Measurements from ENCODE around the gene ME3. TPM values are rescaled to one million over a fixed set of nuclear protein-coding genes. Genes with fewer than 3 reads are reported as not detected.
"Not testable (repeated sequence)": the region's sequence is repeated elsewhere in the genome, so short reads cannot be mapped to it uniquely, and the experiment has no call there.

The ME3 gene
- total RNA-seq, 1 donor from 2014 or later: 0.92 TPM

GRCh38 chr11:86418513-86418912 is 253.9 kb downstream of the ME3 start:
- Mint-ChIP-seq H3K4me1 (ENCODE audit: unreplicated experiment) (peaks cover 3% of the 10 kb centered on the region), H3K27ac (ENCODE audit: unreplicated experiment) (no peak overlapping the region), H3K36me3 (ENCODE audit: low read depth, unreplicated experiment) (no peaks in the 10 kb centered on the region), H3K9me3 (ENCODE audit: unreplicated experiment) (no peaks in the 10 kb centered on the region), H3K27me3 (ENCODE audit: unreplicated experiment) (no peaks in the 10 kb centered on the region), H3K4me3 (ENCODE audit: unreplicated experiment) (no peak overlapping the region)
- TF ChIP-seq CTCF (IDR thresholded peaks at IDR 0.05; ENCODE audit: unreplicated experiment): no peak
- DNase-seq (ENCODE audit: low spot score): no peak

GRCh38 chr11:86418106-86418505 is 254.3 kb downstream of the ME3 start:
- Mint-ChIP-seq H3K4me1 (ENCODE audit: unreplicated experiment) (no peaks in the 10 kb centered on the region), H3K9me3 (ENCODE audit: unreplicated experiment) (no peaks in the 10 kb centered on the region), H3K36me3 (ENCODE audit: low read depth, unreplicated experiment) (no peaks in the 10 kb centered on the region), H3K4me3 (ENCODE audit: unreplicated experiment) (no peak overlapping the region), H3K27ac (ENCODE audit: unreplicated experiment) (no peak overlapping the region), H3K27me3 (ENCODE audit: unreplicated experiment) (no peaks in the 10 kb centered on the region)
- no peak for DNase-seq (ENCODE audit: low spot score)
- no peak for TF ChIP-seq CTCF (IDR thresholded peaks at IDR 0.05; ENCODE audit: unreplicated experiment)

- H3K9me3 Mint-ChIP-seq (ENCODE audit: unreplicated experiment); H3K4me3 Mint-ChIP-seq (ENCODE audit: unreplicated experiment); H3K27ac Mint-ChIP-seq (ENCODE audit: unreplicated experiment); DNase-seq (ENCODE audit: low spot score); H3K4me1 Mint-ChIP-seq (ENCODE audit: unreplicated experiment); H3K36me3 Mint-ChIP-seq (ENCODE audit: low read depth, unreplicated experiment); H3K27me3 Mint-ChIP-seq (ENCODE audit: unreplicated experiment): not testable (repeated sequence)
Observed at GRCh38 chr11:86416951-86417350, 255.5 kb downstream of the ME3 start.

GRCh38 chr11:86416494-86416893 is 255.9 kb downstream of the ME3 start:
- Mint-ChIP-seq H3K27ac (ENCODE audit: unreplicated experiment) (no peak overlapping the region), H3K9me3 (ENCODE audit: unreplicated experiment) (no peaks in the 10 kb centered on the region), H3K36me3 (ENCODE audit: low read depth, unreplicated experiment) (no peaks in the 10 kb centered on the region), H3K27me3 (ENCODE audit: unreplicated experiment) (no peaks in the 10 kb centered on the region), H3K4me3 (ENCODE audit: unreplicated experiment) (no peak overlapping the region), H3K4me1 (ENCODE audit: unreplicated experiment) (no peaks in the 10 kb centered on the region)
- DNase-seq (ENCODE audit: low spot score): no peak
- TF ChIP-seq CTCF (IDR thresholded peaks at IDR 0.05; ENCODE audit: unreplicated experiment): no peak

- Mint-ChIP-seq H3K4me3 (ENCODE audit: unreplicated experiment) (no peak overlapping the region), H3K27me3 (ENCODE audit: unreplicated experiment) (no peaks in the 10 kb centered on the region), H3K27ac (ENCODE audit: unreplicated experiment) (no peak overlapping the region), H3K4me1 (ENCODE audit: unreplicated experiment) (no peaks in the 10 kb centered on the region), H3K36me3 (ENCODE audit: low read depth, unreplicated experiment) (no peaks in the 10 kb centered on the region), H3K9me3 (ENCODE audit: unreplicated experiment) (no peaks in the 10 kb centered on the region)
- no peak for DNase-seq (ENCODE audit: low spot score)
- no peak for TF ChIP-seq CTCF (IDR thresholded peaks at IDR 0.05; ENCODE audit: unreplicated experiment)
Observed at GRCh38 chr11:86415026-86415425, 257.4 kb downstream of the ME3 start.

GRCh38 chr11:86414032-86414431 is 258.4 kb downstream of the ME3 start:
- TF ChIP-seq CTCF (IDR thresholded peaks at IDR 0.05; ENCODE audit: unreplicated experiment): no peak
- no peaks in the 10 kb centered on the region for H3K9me3 Mint-ChIP-seq (ENCODE audit: unreplicated experiment)
- no peak overlapping the region for H3K27ac Mint-ChIP-seq (ENCODE audit: unreplicated experiment)
- H3K36me3 Mint-ChIP-seq (ENCODE audit: low read depth, unreplicated experiment): no peaks in the 10 kb centered on the region
- H3K4me1 Mint-ChIP-seq (ENCODE audit: unreplicated experiment): no peaks in the 10 kb centered on the region
- DNase-seq (ENCODE audit: low spot score): no peak
- no peak overlapping the region for H3K4me3 Mint-ChIP-seq (ENCODE audit: unreplicated experiment)
- no peaks in the 10 kb centered on the region for H3K27me3 Mint-ChIP-seq (ENCODE audit: unreplicated experiment)

All from endothelial cell (in vitro differentiated cells).